Thyroid gland (tissue), 4 donors: ENCODE measurements around the gene KRAS.

Experiments used
- POLR2A ChIP-seq, 2 donors: fragments of 450-650 bp; IDR thresholded peaks; one replicate each; pipeline ENCODE4 v1.6.1; 2017; ENCODE audit warnings: antibody characterized with exemption in 2 of 2, mild to moderate bottlenecking in 2 of 2, moderate library complexity in 1 of 2
- TF ChIP-seq, protein P1 (sequence below), 6 experiments: fragments of 200-600 bp in 3 of 6; fragments of 450-650 bp in 3 of 6; sonication (generic) in 3 of 6; IDR thresholded peaks; one replicate each; pipeline ENCODE4 v1.5.1; 2016 to 2019; ENCODE audit warnings: antibody characterized with exemption in 6 of 6, mild to moderate bottlenecking in 2 of 6, inconsistent platforms in 1 of 6, moderate library complexity in 1 of 6

DNA sequence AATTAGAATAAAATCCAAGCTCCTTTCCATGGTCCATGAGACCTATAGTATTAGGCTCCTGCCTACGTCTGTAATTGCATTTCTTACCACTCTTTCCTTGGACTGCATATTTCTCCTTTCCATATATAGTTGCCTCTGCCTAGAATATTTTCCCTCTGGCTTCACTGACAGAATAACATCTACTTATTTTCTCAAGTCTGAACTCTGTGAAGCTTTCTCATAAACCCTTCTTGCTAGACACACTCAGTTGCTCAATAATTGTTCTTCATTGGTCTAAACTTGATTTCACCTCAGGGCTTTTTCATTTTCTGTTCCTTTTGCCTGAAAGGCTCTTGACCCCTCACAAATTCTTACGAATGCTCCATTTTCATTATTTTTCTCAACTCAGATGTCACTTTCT is 36.9 kb upstream of the KRAS start:
- TF ChIP-seq, protein P1, sequence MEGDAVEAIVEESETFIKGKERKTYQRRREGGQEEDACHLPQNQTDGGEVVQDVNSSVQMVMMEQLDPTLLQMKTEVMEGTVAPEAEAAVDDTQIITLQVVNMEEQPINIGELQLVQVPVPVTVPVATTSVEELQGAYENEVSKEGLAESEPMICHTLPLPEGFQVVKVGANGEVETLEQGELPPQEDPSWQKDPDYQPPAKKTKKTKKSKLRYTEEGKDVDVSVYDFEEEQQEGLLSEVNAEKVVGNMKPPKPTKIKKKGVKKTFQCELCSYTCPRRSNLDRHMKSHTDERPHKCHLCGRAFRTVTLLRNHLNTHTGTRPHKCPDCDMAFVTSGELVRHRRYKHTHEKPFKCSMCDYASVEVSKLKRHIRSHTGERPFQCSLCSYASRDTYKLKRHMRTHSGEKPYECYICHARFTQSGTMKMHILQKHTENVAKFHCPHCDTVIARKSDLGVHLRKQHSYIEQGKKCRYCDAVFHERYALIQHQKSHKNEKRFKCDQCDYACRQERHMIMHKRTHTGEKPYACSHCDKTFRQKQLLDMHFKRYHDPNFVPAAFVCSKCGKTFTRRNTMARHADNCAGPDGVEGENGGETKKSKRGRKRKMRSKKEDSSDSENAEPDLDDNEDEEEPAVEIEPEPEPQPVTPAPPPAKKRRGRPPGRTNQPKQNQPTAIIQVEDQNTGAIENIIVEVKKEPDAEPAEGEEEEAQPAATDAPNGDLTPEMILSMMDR (IDR thresholded peaks at IDR 0.05), result no peak
- no peak for TF ChIP-seq POLR2A (IDR thresholded peaks at IDR 0.05)
